Stomach smooth muscle (tissue), 2 donors: Measurements from ENCODE around the gene FRMD4A.
"Not testable (repeated sequence)": the region's sequence is repeated elsewhere in the genome, so short reads cannot be mapped to it uniquely, and the experiment has no call there.

ENCODE experiments used
- H3K27ac ChIP-seq: one replicate; pipeline ENCODE4 v1.7.0; 2013; ENCODE audit warnings: mild to moderate bottlenecking, low read length, inconsistent platforms
- H3K27me3 ChIP-seq, 2 donors: one replicate each; pipeline ENCODE4 v1.7.0; 2013; ENCODE audit warnings: low read length in 2 of 2; ENCODE audit not compliant: insufficient read depth in 2 of 2, control insufficient read depth in 1 of 2
- H3K36me3 ChIP-seq, 2 donors: one replicate each; pipeline ENCODE4 v1.7.0; 2013; ENCODE audit warnings: low read length in 2 of 2; ENCODE audit not compliant: control insufficient read depth in 2 of 2, insufficient read depth in 2 of 2
- H3K4me1 ChIP-seq: one replicate; pipeline ENCODE4 v1.7.0; 2013; ENCODE audit warnings: low read length; ENCODE audit not compliant: control insufficient read depth, insufficient read depth
- H3K4me3 ChIP-seq, 2 donors: one replicate each; pipeline ENCODE4 v1.7.0; 2013; ENCODE audit warnings: low read length in 2 of 2
- H3K9ac ChIP-seq, 2 donors: one replicate each; pipeline ENCODE4 v1.7.0; 2013; ENCODE audit warnings: low read length in 2 of 2, mild to moderate bottlenecking in 1 of 2
- H3K9me3 ChIP-seq, 2 donors: one replicate each; pipeline ENCODE4 v1.7.0; 2013; ENCODE audit warnings: low read length in 2 of 2; ENCODE audit not compliant: control insufficient read depth in 2 of 2
- donor health status: healthy.
- donor health status: Pancreatic carcinoma.

The FRMD4A gene

GRCh38 chr10:14213703-14214102, 117.0 kb downstream of the FRMD4A start:
- not testable (repeated sequence) for H3K36me3 ChIP-seq, H3K4me1 ChIP-seq, H3K27ac ChIP-seq, H3K9me3 ChIP-seq, H3K9ac ChIP-seq, H3K4me3 ChIP-seq, H3K27me3 ChIP-seq

- H3K9ac ChIP-seq: no peak overlapping the region
- H3K4me3 ChIP-seq: no peak overlapping the region
- H3K27me3 ChIP-seq: no peaks in the 10 kb centered on the region
- H3K4me1 ChIP-seq: no peaks in the 10 kb centered on the region
- no peak overlapping the region for H3K27ac ChIP-seq
- no peaks in the 10 kb centered on the region for H3K9me3 ChIP-seq
- no peaks in the 10 kb centered on the region for H3K36me3 ChIP-seq
These were observed 119.1 kb downstream of the FRMD4A start for GRCh38 chr10:14211610-14212009.

- Histone ChIP-seq H3K4me1 (no peaks in the 10 kb centered on the region), H3K9ac (no peak overlapping the region), H3K9me3 (no peaks in the 10 kb centered on the region), H3K27ac (no peak overlapping the region), H3K4me3 (no peak overlapping the region), H3K36me3 (no peaks in the 10 kb centered on the region), H3K27me3 (no peaks in the 10 kb centered on the region)
These were observed 122.5 kb downstream of the FRMD4A start for GRCh38 chr10:14208231-14208630.

GRCh38 chr10:14205233-14205632, 125.5 kb downstream of the FRMD4A start:
- Histone ChIP-seq H3K9ac (no peak overlapping the region), H3K27me3 (peaks cover 0 to 2% of the 10 kb centered on the region in 2 donors), H3K9me3 (no peaks in the 10 kb centered on the region), H3K4me3 (no peak overlapping the region), H3K27ac (no peak overlapping the region), H3K36me3 (no peaks in the 10 kb centered on the region), H3K4me1 (no peaks in the 10 kb centered on the region)

- H3K4me1 ChIP-seq: no peaks in the 10 kb centered on the region
- H3K9me3 ChIP-seq: no peaks in the 10 kb centered on the region
- H3K36me3 ChIP-seq: no peaks in the 10 kb centered on the region
- no peak overlapping the region for H3K9ac ChIP-seq
- H3K27ac ChIP-seq: no peak overlapping the region
- H3K27me3 ChIP-seq: peaks cover 0 to 2% of the 10 kb centered on the region in 2 donors
- no peak overlapping the region for H3K4me3 ChIP-seq
These were observed 129.8 kb downstream of the FRMD4A start for GRCh38 chr10:14200698-14201544.

GRCh38 chr10:14199098-14199497, 131.6 kb downstream of the FRMD4A start:
- H3K27ac ChIP-seq, H3K27me3 ChIP-seq: not testable (repeated sequence)

GRCh38 chr10:14198078-14198477, 132.6 kb downstream of the FRMD4A start:
- no peaks in the 10 kb centered on the region for H3K36me3 ChIP-seq
- H3K9me3 ChIP-seq: no peaks in the 10 kb centered on the region
- H3K27ac ChIP-seq: no peak overlapping the region
- H3K4me3 ChIP-seq: no peak overlapping the region
- peaks cover 0 to 2% of the 10 kb centered on the region in 2 donors for H3K27me3 ChIP-seq
- H3K4me1 ChIP-seq: no peaks in the 10 kb centered on the region
- no peak overlapping the region for H3K9ac ChIP-seq

More at GRCh38 chr10:14199098-14199497, 131.6 kb downstream of the FRMD4A start:
- H3K9me3 ChIP-seq, H3K4me3 ChIP-seq, H3K4me1 ChIP-seq, H3K36me3 ChIP-seq, H3K9ac ChIP-seq: not testable (repeated sequence)

- no peak overlapping the region for H3K4me3 ChIP-seq
- H3K9ac ChIP-seq: no peak overlapping the region
- H3K36me3 ChIP-seq: no peaks in the 10 kb centered on the region
- H3K27me3 ChIP-seq: peaks cover 0 to 2% of the 10 kb centered on the region in 2 donors
- H3K9me3 ChIP-seq: no peaks in the 10 kb centered on the region
- H3K4me1 ChIP-seq: no peaks in the 10 kb centered on the region
- no peak overlapping the region for H3K27ac ChIP-seq
These were observed 134.6 kb downstream of the FRMD4A start for GRCh38 chr10:14196113-14196512.

GRCh38 chr10:14195433-14195832, 135.3 kb downstream of the FRMD4A start:
- H3K9ac ChIP-seq: no peak overlapping the region
- no peaks in the 10 kb centered on the region for H3K4me1 ChIP-seq
- H3K9me3 ChIP-seq: no peaks in the 10 kb centered on the region
- H3K27me3 ChIP-seq: no peaks in the 10 kb centered on the region
- no peaks in the 10 kb centered on the region for H3K36me3 ChIP-seq
- H3K4me3 ChIP-seq: no peak overlapping the region
- no peak overlapping the region for H3K27ac ChIP-seq

GRCh38 chr10:14192746-14193145, 138.0 kb downstream of the FRMD4A start:
- Histone ChIP-seq H3K4me1 (no peaks in the 10 kb centered on the region), H3K27me3 (no peaks in the 10 kb centered on the region), H3K9me3 (no peaks in the 10 kb centered on the region), H3K4me3 (no peak overlapping the region), H3K36me3 (no peaks in the 10 kb centered on the region), H3K9ac (no peak overlapping the region), H3K27ac (no peak overlapping the region)

- no peaks in the 10 kb centered on the region for H3K36me3 ChIP-seq
- no peak overlapping the region for H3K4me3 ChIP-seq
- H3K27ac ChIP-seq: no peak overlapping the region
- H3K4me1 ChIP-seq: no peaks in the 10 kb centered on the region
- no peak overlapping the region for H3K9ac ChIP-seq
- H3K27me3 ChIP-seq: no peaks in the 10 kb centered on the region
- no peaks in the 10 kb centered on the region for H3K9me3 ChIP-seq
These were observed 138.9 kb downstream of the FRMD4A start for GRCh38 chr10:14191871-14192270.
